Neuronal stem cell (in vitro differentiated cells): Measurements from ENCODE around the gene MYO5C.
"Not testable (repeated sequence)": the region's sequence is repeated elsewhere in the genome, so short reads cannot be mapped to it uniquely, and the experiment has no call there.

Experiments used
- DNase-seq: peaks from one replicate; pipeline ENCODE4 v3.0.0-alpha.2; 2013; ENCODE audit warnings: low spot score
- H2AFZ ChIP-seq: one replicate; pipeline ENCODE4 v1.6.1; 2013; ENCODE audit warnings: mild to moderate bottlenecking, low read length, inconsistent platforms
- H2AK5ac ChIP-seq: 2 replicates; pipeline ENCODE4 v1.6.1; 2013; ENCODE audit warnings: low read depth, mild to moderate bottlenecking, inconsistent platforms, low read length, moderate library complexity, mixed read lengths
- H2BK120ac ChIP-seq: 2 replicates; pipeline ENCODE4 v1.6.1; 2013; ENCODE audit warnings: low read depth, mild to moderate bottlenecking, inconsistent platforms, low read length, moderate library complexity, mixed read lengths
- H2BK12ac ChIP-seq: one replicate; pipeline ENCODE4 v1.6.1; 2013; ENCODE audit warnings: low read length, inconsistent platforms
- H2BK15ac ChIP-seq: 2 replicates; pipeline ENCODE4 v1.6.1; 2013; ENCODE audit warnings: mild to moderate bottlenecking, low read length, inconsistent platforms, mixed read lengths
- H2BK5ac ChIP-seq: one replicate; pipeline ENCODE4 v1.6.1; 2013; ENCODE audit warnings: inconsistent platforms, mild to moderate bottlenecking, low read length, moderate library complexity
- H3K14ac ChIP-seq: one replicate; pipeline ENCODE4 v1.6.1; 2013; ENCODE audit warnings: low read length, inconsistent platforms
- H3K18ac ChIP-seq: 2 replicates; pipeline ENCODE4 v1.6.1; 2013; ENCODE audit warnings: low read length, inconsistent platforms
- H3K23ac ChIP-seq: 2 replicates; pipeline ENCODE4 v1.6.1; 2013; ENCODE audit warnings: low read depth, mild to moderate bottlenecking, mixed read lengths, low read length, inconsistent platforms; ENCODE audit not compliant: poor library complexity
- H3K27ac ChIP-seq: replicated peaks from 3 replicates; pipeline ENCODE4 v1.5.1; 2013; ENCODE audit warnings: low read length, inconsistent platforms
- H3K27me3 ChIP-seq, 3 experiments: 2 replicates each; pipeline ENCODE4 v1.6.1; 2013; ENCODE audit warnings: low read length in 3 of 3, mild to moderate bottlenecking in 2 of 3, inconsistent platforms in 1 of 3, low read depth in 1 of 3, mixed read lengths in 1 of 3, moderate library complexity in 1 of 3; ENCODE audit not compliant: control insufficient read depth in 3 of 3, insufficient read depth in 3 of 3
- H3K36me3 ChIP-seq, 2 donors: replicated peaks in 1 of 2; 2 replicates each; pipeline ENCODE4 v1.6.1; 2013; ENCODE audit warnings: low read length in 2 of 2; ENCODE audit not compliant: control insufficient read depth in 2 of 2, insufficient read depth in 2 of 2
- H3K4ac ChIP-seq: 2 replicates; pipeline ENCODE4 v1.6.1; 2013; ENCODE audit warnings: inconsistent platforms, mild to moderate bottlenecking, low read length, moderate library complexity
- H3K4me1 ChIP-seq, 2 donors: 1 replicate in 1 of 2; 2 replicates in 1 of 2; pipeline ENCODE4 v1.6.1; 2013; ENCODE audit warnings: low read length in 2 of 2, low read depth in 1 of 2; ENCODE audit not compliant: control insufficient read depth in 2 of 2, insufficient read depth in 1 of 2
- H3K4me2 ChIP-seq: one replicate; pipeline ENCODE4 v1.6.1; 2013; ENCODE audit warnings: mild to moderate bottlenecking, low read length, inconsistent platforms; ENCODE audit not compliant: insufficient read depth, poor library complexity, severe bottlenecking
- H3K4me3 ChIP-seq, 2 donors: 2 replicates each; pipeline ENCODE4 v1.5.1; 2013; ENCODE audit warnings: low read length in 2 of 2, mild to moderate bottlenecking in 2 of 2, inconsistent platforms in 1 of 2, moderate library complexity in 1 of 2
- H3K79me1 ChIP-seq: one replicate; pipeline ENCODE4 v1.6.1; 2013; ENCODE audit warnings: low read depth, mild to moderate bottlenecking, inconsistent platforms, low read length, moderate library complexity
- H3K9ac ChIP-seq: one replicate; pipeline ENCODE4 v1.6.1; 2013; ENCODE audit warnings: mild to moderate bottlenecking, low read depth, low read length, inconsistent platforms; ENCODE audit not compliant: poor library complexity
- H3K9me3 ChIP-seq, 2 donors: replicated peaks in 1 of 2; 2 replicates each; pipeline versions ENCODE3 to v1.6.1; 2013; ENCODE audit warnings: low read length in 2 of 2, mild to moderate bottlenecking in 2 of 2, inconsistent platforms in 1 of 2, low read depth in 1 of 2, mixed read lengths in 1 of 2, moderate library complexity in 1 of 2; ENCODE audit not compliant: control insufficient read depth in 2 of 2, insufficient read depth in 1 of 2
- H4K8ac ChIP-seq: one replicate; pipeline ENCODE4 v1.6.1; 2013; ENCODE audit warnings: low read depth, mild to moderate bottlenecking, inconsistent platforms, low read length, moderate library complexity
- H4K91ac ChIP-seq: one replicate; pipeline ENCODE4 v1.6.1; 2013; ENCODE audit warnings: low read length, low read depth, mild to moderate bottlenecking, inconsistent platforms; ENCODE audit not compliant: poor library complexity
- WGBS, 2 donors: extraction: QIAGEN DNeasy Blood & Tissue Kit; methylation state at CpG; one replicate each; pipeline ENCODE4 v1.1.7; 2013; ENCODE audit warnings: missing lambda C conversion rate in 2 of 2, mixed read lengths in 1 of 2; ENCODE audit not compliant: insufficient read length in 2 of 2, insufficient replicate concordance in 1 of 2; ENCODE audit errors: extremely low coverage in 2 of 2; 5-methylcytosine and 5-hydroxymethylcytosine counted together

The MYO5C gene

DNA sequence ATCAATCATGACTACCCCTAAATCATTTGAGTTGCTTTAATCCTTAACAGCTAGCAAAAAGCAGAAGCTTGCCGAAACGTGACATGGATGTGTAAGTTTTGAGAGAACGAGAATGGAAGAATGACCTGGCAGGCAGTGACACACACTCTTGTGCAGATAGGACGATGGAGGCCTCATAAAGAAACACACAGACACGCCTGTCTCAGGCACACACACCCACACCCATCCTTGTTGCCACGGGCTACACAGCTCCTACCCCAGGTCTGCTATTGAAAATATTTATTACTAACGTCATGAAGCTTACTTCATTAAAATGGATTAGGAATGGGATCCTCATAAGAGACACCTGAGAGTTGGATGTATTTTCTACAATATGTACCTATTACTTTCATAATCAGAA lies 8.5 kb downstream of the MYO5C start:
- Histone ChIP-seq H3K4me1 (peaks cover 7 to 18% of the 10 kb centered on the region in 2 donors), H3K4ac (no peak overlapping the region), H2AK5ac (no peak overlapping the region), H2AFZ (no peak overlapping the region), H3K9me3 (peaks cover 5 to 9% of the 10 kb centered on the region in 2 donors), H3K4me2 (no peak overlapping the region), H4K91ac (no peak overlapping the region), H4K8ac (no peak overlapping the region), H3K23ac (no peak overlapping the region), H2BK120ac (no peak overlapping the region), H3K27me3 (no peaks in the 10 kb centered on the region), H3K79me1 (peaks cover 3% of the 10 kb centered on the region), H2BK15ac (no peak overlapping the region), H3K9ac (no peak overlapping the region), H3K4me3 (no peak overlapping the region), H2BK5ac (no peak overlapping the region), H3K18ac (no peak overlapping the region), H3K36me3 (no peaks in the 10 kb centered on the region), H2BK12ac (no peak overlapping the region), H3K14ac (no peak overlapping the region), H3K27ac (no peak overlapping the region)
- WGBS, 2 donors: no CpG with 5 or more reads among the region's 7 CpGs
- DNase-seq: no peak

DNA sequence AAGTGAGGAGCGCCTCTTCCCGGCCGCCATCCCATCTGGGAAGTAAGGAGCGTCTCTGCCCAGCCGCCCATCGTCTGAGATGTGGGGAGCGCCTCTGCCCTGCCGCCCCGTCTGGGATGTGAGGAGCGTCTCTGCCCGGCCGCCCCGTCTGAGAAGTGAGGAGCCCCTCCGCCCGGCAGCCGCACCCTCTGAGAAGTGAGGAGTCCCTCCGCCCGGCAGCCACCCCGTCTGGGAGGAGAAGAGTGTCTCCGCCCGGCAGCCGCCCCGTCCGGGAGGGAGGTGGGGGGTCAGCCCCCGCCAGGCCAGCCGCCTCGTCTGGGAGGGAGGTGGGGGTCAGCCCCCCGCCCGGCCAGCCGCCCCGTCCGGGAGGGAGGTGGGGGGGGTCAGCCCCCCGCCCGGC lies 9.7 kb downstream of the MYO5C start:
- not testable (repeated sequence) for H4K91ac ChIP-seq, H2AFZ ChIP-seq, H3K79me1 ChIP-seq, H3K27me3 ChIP-seq, H3K9me3 ChIP-seq, H4K8ac ChIP-seq, H3K23ac ChIP-seq, H2BK120ac ChIP-seq, H2BK5ac ChIP-seq, H3K4ac ChIP-seq, H3K14ac ChIP-seq, H3K4me3 ChIP-seq, H3K9ac ChIP-seq, H3K27ac ChIP-seq, H2BK15ac ChIP-seq, H3K18ac ChIP-seq, H3K4me2 ChIP-seq, H2AK5ac ChIP-seq, H3K36me3 ChIP-seq, H2BK12ac ChIP-seq, DNase-seq
- peaks cover 7 to 20% of the 10 kb centered on the region in 2 donors for H3K4me1 ChIP-seq
- no CpG with 5 or more reads among the region's 34 CpGs for WGBS, 2 donors

DNA sequence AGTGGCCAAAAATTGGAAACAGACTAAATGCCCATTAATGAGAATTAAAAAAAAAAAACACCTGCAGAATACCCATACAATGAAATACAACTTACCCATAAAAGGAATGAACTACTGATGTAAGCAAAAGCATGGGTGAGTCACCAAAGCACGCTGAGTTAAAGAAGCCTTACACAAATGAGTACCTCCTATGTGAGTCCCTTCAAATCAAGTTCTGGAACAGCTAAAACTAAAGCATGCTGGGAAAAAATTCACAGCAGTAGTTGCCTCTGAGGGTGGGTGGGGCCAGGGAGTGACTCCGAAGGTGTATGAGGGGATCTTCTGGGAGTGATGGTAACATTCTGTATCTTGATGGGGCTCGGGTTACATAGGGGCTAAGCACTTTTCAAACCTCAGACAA lies 11.4 kb downstream of the MYO5C start:
- H3K4me1 ChIP-seq: peaks cover 0 to 13% of the 10 kb centered on the region in 2 donors
- no peak overlapping the region for H2AK5ac ChIP-seq
- H3K14ac ChIP-seq: no peak overlapping the region
- H3K9ac ChIP-seq: no peak overlapping the region
- no peak overlapping the region for H3K23ac ChIP-seq
- no peak overlapping the region for H3K18ac ChIP-seq
- H3K4me2 ChIP-seq: no peak overlapping the region
- no peak overlapping the region for H2AFZ ChIP-seq
- no peak for DNase-seq
- H3K4ac ChIP-seq: no peak overlapping the region
- H3K9me3 ChIP-seq: peaks cover 5 to 9% of the 10 kb centered on the region in 2 donors
- no CpG with 5 or more reads among the region's 3 CpGs for WGBS, 2 donors
- H2BK5ac ChIP-seq: no peak overlapping the region
- peaks cover 3% of the 10 kb centered on the region for H3K79me1 ChIP-seq
- no peak overlapping the region for H2BK120ac ChIP-seq
- H4K91ac ChIP-seq: no peak overlapping the region
- no peak overlapping the region for H2BK15ac ChIP-seq
- H3K4me3 ChIP-seq: no peak overlapping the region
- H3K27ac ChIP-seq: no peak overlapping the region
- no peak overlapping the region for H4K8ac ChIP-seq
- no peaks in the 10 kb centered on the region for H3K27me3 ChIP-seq
- no peak overlapping the region for H2BK12ac ChIP-seq
- H3K36me3 ChIP-seq: peaks cover 2 to 3% of the 10 kb centered on the region in 2 donors

DNA sequence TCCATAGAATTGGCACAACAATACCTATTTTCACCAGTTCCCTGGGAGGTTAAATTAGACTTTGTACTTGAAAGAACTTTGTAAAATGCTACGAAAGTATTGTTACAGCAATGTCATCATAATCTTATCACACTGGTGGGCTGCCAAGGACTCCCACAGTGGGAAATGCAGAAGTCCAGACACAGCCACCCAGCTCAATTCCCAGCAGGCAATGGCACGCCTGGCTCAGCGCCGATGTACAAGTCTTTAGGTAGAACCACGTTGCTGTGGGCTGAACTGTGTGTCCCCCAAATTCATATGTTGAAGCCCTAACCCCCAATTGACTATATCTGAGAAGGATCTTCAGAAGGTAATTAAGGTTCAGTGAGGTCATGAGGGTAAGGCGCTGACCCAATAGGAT lies 12.3 kb downstream of the MYO5C start:
- H3K4me1 ChIP-seq: peaks cover 0 to 5% of the 10 kb centered on the region in 2 donors
- no peak overlapping the region for H2BK12ac ChIP-seq
- no peaks in the 10 kb centered on the region for H3K79me1 ChIP-seq
- DNase-seq: no peak
- H4K8ac ChIP-seq: no peak overlapping the region
- H3K23ac ChIP-seq: no peak overlapping the region
- no peak overlapping the region for H3K4ac ChIP-seq
- H3K4me3 ChIP-seq: no peak overlapping the region
- no peak overlapping the region for H2AFZ ChIP-seq
- H3K27me3 ChIP-seq: no peaks in the 10 kb centered on the region
- no peak overlapping the region for H2AK5ac ChIP-seq
- H3K27ac ChIP-seq: no peak overlapping the region
- H3K18ac ChIP-seq: no peak overlapping the region
- H3K9ac ChIP-seq: no peak overlapping the region
- peaks cover 3% of the 10 kb centered on the region in 2 donors for H3K9me3 ChIP-seq
- no peak overlapping the region for H4K91ac ChIP-seq
- H3K4me2 ChIP-seq: no peak overlapping the region
- no peak overlapping the region for H2BK5ac ChIP-seq
- no CpG with 5 or more reads among the region's 6 CpGs for WGBS, 2 donors
- peaks cover 8 to 10% of the 10 kb centered on the region in 2 donors for H3K36me3 ChIP-seq
- H2BK120ac ChIP-seq: no peak overlapping the region
- no peak overlapping the region for H2BK15ac ChIP-seq
- no peak overlapping the region for H3K14ac ChIP-seq
